Stomach (tissue), 4 donors: Measurements from ENCODE around the gene SP1.

Source experiments
- EP300 ChIP-seq: sonication (generic); formaldehyde crosslinking; IDR thresholded peaks from one replicate; pipeline ENCODE4 v1.6.1; 2017; ENCODE audit warnings: antibody characterized with exemption
- POLR2A ChIP-seq, 4 donors: fragments of 450-650 bp; IDR thresholded peaks; one replicate each; pipeline ENCODE4 v1.6.1; 2016; ENCODE audit warnings: antibody characterized with exemption in 4 of 4, control low read depth in 2 of 4, mild to moderate bottlenecking in 1 of 4, moderate library complexity in 1 of 4
- TF ChIP-seq, protein P1 (sequence below), 7 experiments: fragments of 450-650 bp in 4 of 7; fragments of 200-600 bp in 3 of 7; sonication (generic) in 3 of 7; IDR thresholded peaks; one replicate each; pipeline ENCODE4 v1.5.1; 2016 to 2019; ENCODE audit warnings: antibody characterized with exemption in 7 of 7, control low read depth in 2 of 7, mild to moderate bottlenecking in 1 of 7

DNA sequence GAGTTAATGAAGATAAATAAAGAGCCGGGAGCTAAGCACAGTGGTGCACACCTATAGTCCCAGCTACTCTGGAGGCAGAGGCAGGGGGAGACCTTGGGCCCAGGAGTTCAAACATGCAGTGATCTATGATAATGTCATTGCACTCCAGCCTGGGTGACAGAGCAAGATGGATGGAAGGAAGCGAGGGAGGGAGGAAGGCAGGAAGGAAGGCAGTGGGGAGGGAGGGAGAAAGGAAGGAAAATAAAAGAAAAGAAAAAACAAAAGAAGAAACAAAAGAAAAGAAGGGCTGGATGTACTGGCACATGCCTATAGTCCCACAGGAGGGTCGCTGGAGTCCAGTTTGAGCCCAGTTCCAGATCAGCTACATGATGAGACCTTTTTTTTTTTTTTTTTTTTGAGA is 24.9 kb upstream of the SP1 start:
- TF ChIP-seq, protein P1, sequence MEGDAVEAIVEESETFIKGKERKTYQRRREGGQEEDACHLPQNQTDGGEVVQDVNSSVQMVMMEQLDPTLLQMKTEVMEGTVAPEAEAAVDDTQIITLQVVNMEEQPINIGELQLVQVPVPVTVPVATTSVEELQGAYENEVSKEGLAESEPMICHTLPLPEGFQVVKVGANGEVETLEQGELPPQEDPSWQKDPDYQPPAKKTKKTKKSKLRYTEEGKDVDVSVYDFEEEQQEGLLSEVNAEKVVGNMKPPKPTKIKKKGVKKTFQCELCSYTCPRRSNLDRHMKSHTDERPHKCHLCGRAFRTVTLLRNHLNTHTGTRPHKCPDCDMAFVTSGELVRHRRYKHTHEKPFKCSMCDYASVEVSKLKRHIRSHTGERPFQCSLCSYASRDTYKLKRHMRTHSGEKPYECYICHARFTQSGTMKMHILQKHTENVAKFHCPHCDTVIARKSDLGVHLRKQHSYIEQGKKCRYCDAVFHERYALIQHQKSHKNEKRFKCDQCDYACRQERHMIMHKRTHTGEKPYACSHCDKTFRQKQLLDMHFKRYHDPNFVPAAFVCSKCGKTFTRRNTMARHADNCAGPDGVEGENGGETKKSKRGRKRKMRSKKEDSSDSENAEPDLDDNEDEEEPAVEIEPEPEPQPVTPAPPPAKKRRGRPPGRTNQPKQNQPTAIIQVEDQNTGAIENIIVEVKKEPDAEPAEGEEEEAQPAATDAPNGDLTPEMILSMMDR (IDR thresholded peaks at IDR 0.05): no peak
- TF ChIP-seq POLR2A (IDR thresholded peaks at IDR 0.05) (no peak), EP300 (no peak)
